Immature natural killer cell (primary cell): ENCODE measurements around the gene PRR29. TPM values are rescaled to one million over a fixed set of nuclear protein-coding genes. Genes with fewer than 3 reads are reported as not detected.
A peak's percentile ranks its signal among the peaks of the same experiment; 100 is the strongest.
"Not testable (repeated sequence)": the region's sequence is repeated elsewhere in the genome, so short reads cannot be mapped to it uniquely, and the experiment has no call there.

Source experiments
- DNase-seq, 3 donors: peaks; one replicate each; pipeline ENCODE4 v3.0.0; 2022; ENCODE audit warnings: mixed read lengths in 1 of 3
- H3K27ac Mint-ChIP-seq, 6 donors: one replicate each; pipeline ENCODE4 v1.8.0; 2020; ENCODE audit warnings: mixed read lengths in 6 of 6, mild to moderate bottlenecking in 5 of 6, inconsistent platforms in 4 of 6, moderate library complexity in 3 of 6
- H3K27me3 Mint-ChIP-seq, 3 donors: one replicate each; pipeline ENCODE4 v1.8.0; 2020 to 2021; ENCODE audit warnings: low read depth in 3 of 3, mild to moderate bottlenecking in 3 of 3, mixed read lengths in 3 of 3, moderate library complexity in 3 of 3, inconsistent platforms in 1 of 3
- H3K36me3 Mint-ChIP-seq, 3 donors: one replicate each; pipeline ENCODE4 v1.8.0; 2020; ENCODE audit warnings: mixed read lengths in 3 of 3, inconsistent platforms in 2 of 3, mild to moderate bottlenecking in 2 of 3
- H3K4me1 Mint-ChIP-seq, 2 donors: one replicate each; pipeline ENCODE4 v1.8.0; 2020; ENCODE audit warnings: inconsistent platforms in 2 of 2, mild to moderate bottlenecking in 2 of 2, mixed read lengths in 2 of 2, moderate library complexity in 1 of 2
- H3K4me3 Mint-ChIP-seq, 5 donors: one replicate each; pipeline ENCODE4 v1.8.0; 2020; ENCODE audit warnings: mild to moderate bottlenecking in 5 of 5, mixed read lengths in 5 of 5, inconsistent platforms in 3 of 5, moderate library complexity in 3 of 5
- H3K9me3 Mint-ChIP-seq, 6 donors: one replicate each; pipeline ENCODE4 v1.8.0; 2020; ENCODE audit warnings: mild to moderate bottlenecking in 6 of 6, mixed read lengths in 6 of 6, inconsistent platforms in 4 of 6, moderate library complexity in 3 of 6
- polyA plus RNA-seq, 3 donors: library from polyadenylated mRNA; unstranded; fragments of 300-500 nt; fragmentation: Illumina TruSeq; gene quantifications; one replicate each; pipeline ENCODE4 v1.2.3, GENCODE V29; 2021

PRR29 gene
- polyA plus RNA-seq, 3 donors from 2014 or later = 5.0 to 6.8 (median 5.5) TPM

DNA sequence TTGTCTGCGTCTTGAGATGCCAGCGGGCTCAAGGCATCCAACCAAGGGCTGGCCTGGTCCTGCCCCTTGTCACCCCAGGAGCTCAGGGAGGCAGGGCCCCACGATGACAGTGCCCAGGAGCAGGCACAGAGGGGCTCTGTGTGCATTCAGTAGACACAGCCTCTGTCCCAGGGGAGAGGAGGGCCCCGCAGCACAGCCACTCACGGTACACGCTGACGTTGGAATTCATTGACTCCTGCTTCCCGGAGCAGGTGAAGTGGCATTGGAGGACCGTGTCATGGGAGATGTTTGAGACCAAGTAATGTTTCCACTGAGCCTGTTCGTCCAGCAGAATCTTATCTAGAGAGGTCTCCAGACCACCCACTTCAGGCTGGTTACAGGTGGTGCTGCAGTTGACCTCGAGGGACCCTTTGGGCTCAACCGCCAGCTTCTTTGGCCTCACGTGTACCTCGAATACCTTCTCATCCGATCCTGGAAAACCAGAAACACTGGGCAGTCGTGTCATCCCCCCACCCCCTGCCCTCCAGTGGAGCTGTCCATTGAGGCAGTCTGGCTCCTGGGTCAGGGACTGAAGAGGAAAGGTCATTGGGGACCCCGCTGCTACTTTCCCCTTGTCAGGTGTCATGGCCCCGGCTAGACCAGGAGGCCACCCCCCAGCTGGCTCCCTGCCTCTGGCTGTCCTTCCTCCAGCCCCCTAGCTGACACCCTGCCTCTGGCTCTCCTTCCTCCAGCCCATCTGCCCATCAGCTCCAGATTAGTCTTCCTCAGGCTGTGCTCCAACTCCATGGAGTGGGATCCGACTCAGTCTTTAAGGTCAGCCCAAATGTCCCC is 7.0 kb downstream of the PRR29 start:
- H3K4me1 Mint-ChIP-seq = peaks cover 38 to 40% of the 10 kb centered on the region in 2 donors
- peaks cover 4 to 21% (median 11%) of the 10 kb centered on the region in 3 donors for H3K36me3 Mint-ChIP-seq
- H3K9me3 Mint-ChIP-seq = no peaks in the 10 kb centered on the region
- H3K27me3 Mint-ChIP-seq = peaks cover 0 to 1% (median 0%) of the 10 kb centered on the region in 3 donors
- H3K4me3 Mint-ChIP-seq = no peak overlapping the region
- no peak for DNase-seq
- peak overlapping the region in 5 of 6 donors; percentile 58 to 81 (median 76) for H3K27ac Mint-ChIP-seq

DNA sequence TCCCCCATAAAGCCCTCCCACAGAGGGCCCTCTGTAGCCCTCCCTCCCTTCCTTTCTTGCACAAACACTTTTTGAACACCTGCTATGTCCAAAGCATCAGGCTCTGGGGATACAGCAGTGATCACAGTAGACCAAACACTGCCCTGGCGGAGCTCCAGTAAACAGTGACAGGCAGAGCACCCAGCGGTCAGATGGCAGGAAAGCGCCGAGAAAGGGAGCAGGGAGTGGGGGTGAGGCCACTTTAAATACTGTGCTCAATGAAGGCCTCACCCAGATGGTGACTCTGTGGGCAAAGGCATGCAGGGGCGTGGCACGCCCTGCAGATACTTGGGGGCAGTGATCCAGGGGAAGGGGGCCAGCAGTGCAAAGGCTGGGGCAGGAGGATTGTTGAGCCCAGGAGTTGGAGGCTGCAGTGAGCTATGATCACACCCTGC is 7.6 kb downstream of the PRR29 start:
- peak overlapping the region in 5 of 6 donors; percentile 40 to 81 (median 67) for H3K27ac Mint-ChIP-seq
- no peak overlapping the region for H3K4me3 Mint-ChIP-seq
- no peaks in the 10 kb centered on the region for H3K9me3 Mint-ChIP-seq
- H3K36me3 Mint-ChIP-seq = peaks cover 5 to 24% (median 11%) of the 10 kb centered on the region in 3 donors
- H3K4me1 Mint-ChIP-seq = peaks cover 44 to 45% of the 10 kb centered on the region in 2 donors
- no peak for DNase-seq
- no peaks in the 10 kb centered on the region for H3K27me3 Mint-ChIP-seq

- Mint-ChIP-seq H3K27me3 (no peaks in the 10 kb centered on the region), H3K4me3 (no peak overlapping the region), H3K4me1 (peaks cover 51 to 52% of the 10 kb centered on the region in 2 donors), H3K9me3 (no peaks in the 10 kb centered on the region), H3K27ac (peak overlapping the region in 5 of 6 donors; percentile 10 to 51 (median 17)), H3K36me3 (peaks cover 10 to 27% (median 11%) of the 10 kb centered on the region in 3 donors)
- DNase-seq = no peak
Observed at GRCh38 chr17:64006361-64007088, 8.4 kb downstream of the PRR29 start.

- DNase-seq, H3K9me3 Mint-ChIP-seq, H3K27me3 Mint-ChIP-seq, H3K4me3 Mint-ChIP-seq: not testable (repeated sequence)
- Mint-ChIP-seq H3K36me3 (peaks cover 15 to 33% (median 16%) of the 10 kb centered on the region in 3 donors), H3K4me1 (peaks cover 57 to 60% of the 10 kb centered on the region in 2 donors), H3K27ac (peak overlapping the region; percentile 16 to 81 (median 65))
Observed at GRCh38 chr17:64007089-64007837, 9.1 kb downstream of the PRR29 start.

- H3K4me1 Mint-ChIP-seq = peaks cover 62 to 66% of the 10 kb centered on the region in 2 donors
- no peaks in the 10 kb centered on the region for H3K27me3 Mint-ChIP-seq
- peak overlapping the region; percentile 56 to 76 (median 67) for H3K27ac Mint-ChIP-seq
- H3K9me3 Mint-ChIP-seq = no peaks in the 10 kb centered on the region
- no peak for DNase-seq
- H3K4me3 Mint-ChIP-seq = peak overlapping the region in 1 of 5 donors; percentile 26
- peaks cover 15 to 33% (median 16%) of the 10 kb centered on the region in 3 donors for H3K36me3 Mint-ChIP-seq
Observed at GRCh38 chr17:64007838-64008282, 9.7 kb downstream of the PRR29 start.

GRCh38 chr17:64008346-64008745 is 10.2 kb downstream of the PRR29 start:
- Mint-ChIP-seq H3K9me3 (no peaks in the 10 kb centered on the region), H3K4me3 (no peak overlapping the region), H3K27ac (peak overlapping the region; percentile 36 to 74 (median 63)), H3K36me3 (peaks cover 15 to 33% (median 16%) of the 10 kb centered on the region in 3 donors), H3K4me1 (peaks cover 67 to 71% of the 10 kb centered on the region in 2 donors), H3K27me3 (no peaks in the 10 kb centered on the region)
- DNase-seq = no peak

DNA sequence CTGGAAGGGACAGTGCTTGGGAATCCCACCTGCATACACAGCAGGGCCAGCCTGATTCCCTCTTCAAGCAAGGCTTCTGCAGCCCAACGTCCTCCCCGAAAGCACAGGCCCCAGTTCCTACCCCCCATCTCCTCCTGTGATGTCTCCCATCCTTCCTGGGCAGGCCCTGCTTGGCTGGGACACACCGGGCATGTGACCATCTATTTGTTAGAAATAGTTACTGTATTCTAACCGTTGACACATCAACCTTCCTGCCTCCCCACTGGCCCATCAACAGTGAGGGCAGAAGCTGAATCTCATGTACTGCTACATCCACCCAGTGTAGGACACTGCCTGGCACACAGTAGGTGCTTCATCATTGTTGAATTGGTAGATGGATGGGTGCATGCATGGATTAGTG is 10.7 kb downstream of the PRR29 start:
- Mint-ChIP-seq H3K36me3 (peaks cover 15 to 28% (median 16%) of the 10 kb centered on the region in 3 donors), H3K4me1 (peaks cover 70 to 76% of the 10 kb centered on the region in 2 donors), H3K27ac (peak overlapping the region; percentile 5 to 78 (median 67)), H3K9me3 (no peaks in the 10 kb centered on the region), H3K4me3 (peak overlapping the region in 2 of 5 donors; percentile 15 to 42), H3K27me3 (no peaks in the 10 kb centered on the region)
- no peak for DNase-seq

DNA sequence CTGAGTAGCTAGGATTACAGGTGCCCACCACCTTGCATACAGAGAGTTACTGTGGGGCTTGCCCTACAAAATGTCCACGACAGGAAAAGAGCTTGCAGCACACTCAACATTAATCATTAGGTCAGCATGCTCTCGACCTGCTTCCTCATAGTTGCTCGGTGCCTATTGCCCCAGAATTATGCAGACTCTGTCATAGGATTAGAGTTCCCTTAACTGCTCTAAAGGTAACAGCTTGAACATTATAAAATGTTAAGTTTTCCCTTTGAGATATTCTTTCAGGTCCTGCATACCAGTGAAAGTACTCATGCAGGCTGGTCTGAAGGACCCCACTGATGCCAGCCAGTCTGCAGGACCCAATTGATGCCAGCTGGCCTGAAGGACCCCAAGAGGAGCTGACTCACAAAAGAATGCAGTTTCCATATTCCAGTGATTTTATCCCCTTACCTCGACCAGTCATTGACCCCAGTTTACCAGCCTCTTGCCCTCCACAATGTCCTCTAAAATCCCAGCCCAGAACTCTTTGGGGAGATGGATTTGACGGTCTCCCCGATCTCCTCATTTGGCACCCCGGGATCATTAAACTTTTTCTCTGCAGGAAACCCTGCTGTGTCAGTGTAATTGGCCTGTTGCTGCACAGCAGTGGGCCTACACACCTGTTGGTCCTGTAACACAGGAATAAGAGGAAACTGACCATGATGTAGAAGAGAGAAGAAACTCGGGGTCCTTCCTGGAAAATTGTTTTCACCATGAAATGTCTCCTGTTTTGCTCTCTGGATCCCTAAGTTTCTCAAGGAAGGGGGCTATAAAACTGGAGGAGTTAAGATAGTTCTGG is 11.6 kb downstream of the PRR29 start:
- Mint-ChIP-seq H3K4me1 (peaks cover 79 to 85% of the 10 kb centered on the region in 2 donors), H3K36me3 (peaks cover 10 to 23% (median 16%) of the 10 kb centered on the region in 3 donors), H3K4me3 (peak overlapping the region in 1 of 5 donors; percentile 46), H3K27ac (peak overlapping the region; percentile 62 to 88 (median 78)), H3K27me3 (no peaks in the 10 kb centered on the region), H3K9me3 (no peaks in the 10 kb centered on the region)
- no peak for DNase-seq

DNA sequence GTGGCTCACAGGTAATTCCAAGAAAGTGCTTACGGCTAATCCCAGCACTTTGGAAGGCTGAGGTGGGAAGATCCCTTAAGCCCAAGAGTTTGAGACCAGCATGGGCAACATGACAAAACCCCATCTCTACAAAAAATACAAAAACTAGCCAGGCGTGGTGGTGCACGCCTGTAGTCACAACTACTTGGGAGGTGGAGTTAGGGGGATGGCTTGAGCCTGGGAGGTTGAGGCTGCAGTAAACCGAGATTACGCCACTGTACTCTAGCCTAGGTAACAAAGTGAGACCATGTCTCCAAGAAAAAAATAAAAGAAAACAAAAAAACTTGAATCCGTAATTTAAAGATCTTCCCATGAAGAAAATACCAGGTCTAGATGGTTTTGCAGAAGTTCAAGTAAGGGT is 17.3 kb downstream of the PRR29 start:
- DNase-seq = no peak

GRCh38 chr17:64016231-64016784 is 18.2 kb downstream of the PRR29 start:
- H3K4me1 Mint-ChIP-seq = peaks cover 75 to 89% of the 10 kb centered on the region in 2 donors
- peak overlapping the region; percentile 98 to 100 (median 100) for H3K27ac Mint-ChIP-seq
- no peaks in the 10 kb centered on the region for H3K9me3 Mint-ChIP-seq
- peaks cover 16 to 26% (median 17%) of the 10 kb centered on the region in 3 donors for H3K27me3 Mint-ChIP-seq
- H3K36me3 Mint-ChIP-seq = peaks cover 5 to 11% (median 11%) of the 10 kb centered on the region in 3 donors
- peak in 2 of 3 donors; percentile 25 to 39 for DNase-seq
- peak overlapping the region; percentile 86 to 97 (median 89) for H3K4me3 Mint-ChIP-seq

More for the DNA sequence above, 17.3 kb downstream of the PRR29 start:
- Mint-ChIP-seq H3K36me3 (peaks cover 5 to 15% (median 12%) of the 10 kb centered on the region in 3 donors), H3K9me3 (no peaks in the 10 kb centered on the region), H3K27ac (peak overlapping the region; percentile 98 to 100 (median 100)), H3K4me1 (peaks cover 75 to 91% of the 10 kb centered on the region in 2 donors), H3K27me3 (peaks cover 8 to 17% (median 9%) of the 10 kb centered on the region in 3 donors), H3K4me3 (peak overlapping the region; percentile 80 to 97 (median 89))

DNA sequence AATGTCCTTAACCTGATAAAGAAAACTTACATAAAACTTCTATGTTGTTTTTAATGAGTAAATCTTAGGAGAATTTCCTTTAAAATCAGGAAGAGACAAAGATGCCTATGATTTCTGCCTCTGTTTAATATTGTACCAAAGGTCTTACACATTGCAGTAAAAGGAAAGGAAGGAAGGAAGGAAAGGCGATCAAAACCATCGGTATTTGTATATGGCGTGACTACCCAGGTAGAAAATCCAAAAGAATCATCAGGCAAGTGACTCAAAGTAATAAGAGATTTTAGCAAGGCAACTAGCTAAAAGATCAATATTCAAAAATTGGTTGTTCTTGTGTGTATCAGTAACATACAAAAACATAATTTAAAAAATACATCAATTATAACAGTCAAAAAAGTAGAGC is 18.8 kb downstream of the PRR29 start:
- Mint-ChIP-seq H3K27me3 (peaks cover 17 to 26% (median 17%) of the 10 kb centered on the region in 3 donors), H3K36me3 (peaks cover under 1 to 5% (median 4%) of the 10 kb centered on the region in 3 donors), H3K4me1 (peaks cover 75 to 89% of the 10 kb centered on the region in 2 donors)

GRCh38 chr17:64017381-64017980 is 19.3 kb downstream of the PRR29 start:
- Mint-ChIP-seq H3K4me3 (peak overlapping the region; percentile 90 to 100 (median 95)), H3K27ac (peak overlapping the region; percentile 98 to 100 (median 100)), H3K27me3 (peaks cover 18 to 26% (median 22%) of the 10 kb centered on the region in 3 donors), H3K9me3 (no peaks in the 10 kb centered on the region), H3K36me3 (peaks cover 0 to 4% (median 2%) of the 10 kb centered on the region in 3 donors), H3K4me1 (peaks cover 77 to 89% of the 10 kb centered on the region in 2 donors)
- DNase-seq = peak; percentile 16 to 37 (median 36)

More for the DNA sequence above, 18.8 kb downstream of the PRR29 start:
- peak overlapping the region; percentile 98 to 100 (median 100) for H3K27ac Mint-ChIP-seq
- DNase-seq = no peak
- H3K9me3 Mint-ChIP-seq = no peaks in the 10 kb centered on the region
- peak overlapping the region; percentile 86 to 97 (median 89) for H3K4me3 Mint-ChIP-seq
